HL-60 (cell line): Measurements from ENCODE around the gene COMMD10.

ENCODE experiments used
- DNase-seq, 2 experiments: peaks; one replicate each; pipeline ENCODE4 v3.0.0-alpha.2; 2010 to 2020; ENCODE audit warnings: low read depth in 1 of 2, low spot score in 1 of 2
- H3K27ac ChIP-seq: fragments of 250-450 bp; sonication (Bioruptor Pico); replicated peaks from 2 replicates; pipeline ENCODE4 v1.5.1; 2020; ENCODE audit warnings: mild to moderate bottlenecking, moderate library complexity
- H3K27me3 ChIP-seq: fragments of 250-450 bp; sonication (Bioruptor Pico); 2 replicates; pipeline ENCODE4 v1.5.1; 2021; ENCODE audit warnings: mild to moderate bottlenecking, moderate library complexity; ENCODE audit not compliant: insufficient read depth, poor library complexity, severe bottlenecking
- H3K4me3 ChIP-seq: replicated peaks from 2 replicates; pipeline ENCODE4 v1.5.1; 2011; ENCODE audit warnings: mild to moderate bottlenecking, control low read depth, low read length; ENCODE audit not compliant: insufficient read depth
- GABPA ChIP-seq: IDR thresholded peaks from 2 replicates; pipeline ENCODE4 v1.6.1; 2012; ENCODE audit warnings: low read depth
- POLR2AphosphoS5 ChIP-seq: IDR thresholded peaks from 2 replicates; pipeline ENCODE4 v1.6.1; 2012; ENCODE audit warnings: low read depth
- SPI1 ChIP-seq: IDR thresholded peaks from 2 replicates; pipeline ENCODE4 v1.6.1; 2012; ENCODE audit warnings: low read depth, mild to moderate bottlenecking, borderline replicate concordance
- TF ChIP-seq, protein P1 (sequence below): IDR thresholded peaks from 2 replicates; pipeline ENCODE4 v1.6.1; 2012; ENCODE audit warnings: low read depth; ENCODE audit not compliant: insufficient replicate concordance
- TF ChIP-seq, protein P2 (sequence below): IDR thresholded peaks from one replicate; pipeline ENCODE4 v1.5.1; 2011; ENCODE audit warnings: low read length, control low read depth, inconsistent platforms; ENCODE audit not compliant: insufficient read depth

The COMMD10 gene

DNA sequence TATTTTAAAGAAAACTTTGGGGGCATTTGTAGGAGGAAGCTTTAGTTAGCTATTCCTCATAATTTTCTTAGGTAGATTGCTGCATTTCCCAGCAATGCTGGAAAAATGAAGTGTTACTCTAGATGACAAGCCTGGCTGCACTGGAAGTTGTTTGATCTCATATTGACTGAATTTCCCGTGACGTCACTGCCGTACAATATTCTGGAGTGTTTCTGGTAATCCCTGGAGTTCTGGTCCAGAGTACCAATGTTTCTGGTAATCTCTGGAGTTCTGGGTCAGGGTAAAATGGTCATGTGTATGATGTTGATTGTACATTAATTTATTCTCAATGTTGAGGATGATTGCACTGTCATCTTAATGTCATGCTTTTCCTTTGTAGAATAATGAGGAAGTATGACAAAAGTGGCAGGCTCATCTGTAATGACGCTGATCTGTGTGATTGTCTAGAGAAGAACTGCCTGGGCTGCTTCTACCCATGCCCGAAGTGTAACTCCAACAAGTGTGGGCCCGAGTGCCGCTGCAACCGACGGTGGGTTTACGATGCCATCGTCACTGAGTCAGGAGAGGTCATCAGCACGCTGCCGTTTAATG lies 26.4 kb upstream of the COMMD10 start:
- Histone ChIP-seq H3K4me3 (no peak overlapping the region), H3K27ac (no peak overlapping the region), H3K27me3 (no peaks in the 10 kb centered on the region)
- peak in 1 of 2 experiments; percentile 24 for DNase-seq
- TF ChIP-seq SPI1 (no peak), POLR2AphosphoS5 (no peak), GABPA (no peak)
- TF ChIP-seq, protein P1, sequence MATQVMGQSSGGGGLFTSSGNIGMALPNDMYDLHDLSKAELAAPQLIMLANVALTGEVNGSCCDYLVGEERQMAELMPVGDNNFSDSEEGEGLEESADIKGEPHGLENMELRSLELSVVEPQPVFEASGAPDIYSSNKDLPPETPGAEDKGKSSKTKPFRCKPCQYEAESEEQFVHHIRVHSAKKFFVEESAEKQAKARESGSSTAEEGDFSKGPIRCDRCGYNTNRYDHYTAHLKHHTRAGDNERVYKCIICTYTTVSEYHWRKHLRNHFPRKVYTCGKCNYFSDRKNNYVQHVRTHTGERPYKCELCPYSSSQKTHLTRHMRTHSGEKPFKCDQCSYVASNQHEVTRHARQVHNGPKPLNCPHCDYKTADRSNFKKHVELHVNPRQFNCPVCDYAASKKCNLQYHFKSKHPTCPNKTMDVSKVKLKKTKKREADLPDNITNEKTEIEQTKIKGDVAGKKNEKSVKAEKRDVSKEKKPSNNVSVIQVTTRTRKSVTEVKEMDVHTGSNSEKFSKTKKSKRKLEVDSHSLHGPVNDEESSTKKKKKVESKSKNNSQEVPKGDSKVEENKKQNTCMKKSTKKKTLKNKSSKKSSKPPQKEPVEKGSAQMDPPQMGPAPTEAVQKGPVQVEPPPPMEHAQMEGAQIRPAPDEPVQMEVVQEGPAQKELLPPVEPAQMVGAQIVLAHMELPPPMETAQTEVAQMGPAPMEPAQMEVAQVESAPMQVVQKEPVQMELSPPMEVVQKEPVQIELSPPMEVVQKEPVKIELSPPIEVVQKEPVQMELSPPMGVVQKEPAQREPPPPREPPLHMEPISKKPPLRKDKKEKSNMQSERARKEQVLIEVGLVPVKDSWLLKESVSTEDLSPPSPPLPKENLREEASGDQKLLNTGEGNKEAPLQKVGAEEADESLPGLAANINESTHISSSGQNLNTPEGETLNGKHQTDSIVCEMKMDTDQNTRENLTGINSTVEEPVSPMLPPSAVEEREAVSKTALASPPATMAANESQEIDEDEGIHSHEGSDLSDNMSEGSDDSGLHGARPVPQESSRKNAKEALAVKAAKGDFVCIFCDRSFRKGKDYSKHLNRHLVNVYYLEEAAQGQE, result no peak
- TF ChIP-seq, protein P2, sequence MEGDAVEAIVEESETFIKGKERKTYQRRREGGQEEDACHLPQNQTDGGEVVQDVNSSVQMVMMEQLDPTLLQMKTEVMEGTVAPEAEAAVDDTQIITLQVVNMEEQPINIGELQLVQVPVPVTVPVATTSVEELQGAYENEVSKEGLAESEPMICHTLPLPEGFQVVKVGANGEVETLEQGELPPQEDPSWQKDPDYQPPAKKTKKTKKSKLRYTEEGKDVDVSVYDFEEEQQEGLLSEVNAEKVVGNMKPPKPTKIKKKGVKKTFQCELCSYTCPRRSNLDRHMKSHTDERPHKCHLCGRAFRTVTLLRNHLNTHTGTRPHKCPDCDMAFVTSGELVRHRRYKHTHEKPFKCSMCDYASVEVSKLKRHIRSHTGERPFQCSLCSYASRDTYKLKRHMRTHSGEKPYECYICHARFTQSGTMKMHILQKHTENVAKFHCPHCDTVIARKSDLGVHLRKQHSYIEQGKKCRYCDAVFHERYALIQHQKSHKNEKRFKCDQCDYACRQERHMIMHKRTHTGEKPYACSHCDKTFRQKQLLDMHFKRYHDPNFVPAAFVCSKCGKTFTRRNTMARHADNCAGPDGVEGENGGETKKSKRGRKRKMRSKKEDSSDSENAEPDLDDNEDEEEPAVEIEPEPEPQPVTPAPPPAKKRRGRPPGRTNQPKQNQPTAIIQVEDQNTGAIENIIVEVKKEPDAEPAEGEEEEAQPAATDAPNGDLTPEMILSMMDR, result no peak

DNA sequence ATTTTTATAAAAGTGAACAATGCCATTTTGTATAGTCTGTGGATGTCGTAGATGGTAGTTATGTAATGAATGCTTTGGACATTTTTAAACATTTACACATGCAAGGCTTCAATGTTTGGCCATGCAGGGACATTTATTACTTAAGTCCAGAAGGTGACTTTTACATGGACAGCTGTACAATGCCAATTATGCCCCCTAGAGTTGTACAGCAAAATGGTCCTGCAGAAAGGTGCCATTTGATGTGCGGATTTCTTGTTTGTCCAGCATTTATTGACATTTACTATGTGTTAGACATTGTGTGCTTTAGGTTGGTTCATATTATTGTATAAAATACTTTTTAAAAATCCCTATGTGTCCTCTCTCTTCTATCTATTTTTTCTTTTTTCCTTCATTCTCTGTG lies 22.5 kb upstream of the COMMD10 start:
- Histone ChIP-seq H3K27me3 (no peaks in the 10 kb centered on the region), H3K4me3 (no peak overlapping the region), H3K27ac (no peak overlapping the region)
- DNase-seq, result no peak
- TF ChIP-seq, protein P1, result no peak
- TF ChIP-seq POLR2AphosphoS5 (no peak), SPI1 (no peak)

DNA sequence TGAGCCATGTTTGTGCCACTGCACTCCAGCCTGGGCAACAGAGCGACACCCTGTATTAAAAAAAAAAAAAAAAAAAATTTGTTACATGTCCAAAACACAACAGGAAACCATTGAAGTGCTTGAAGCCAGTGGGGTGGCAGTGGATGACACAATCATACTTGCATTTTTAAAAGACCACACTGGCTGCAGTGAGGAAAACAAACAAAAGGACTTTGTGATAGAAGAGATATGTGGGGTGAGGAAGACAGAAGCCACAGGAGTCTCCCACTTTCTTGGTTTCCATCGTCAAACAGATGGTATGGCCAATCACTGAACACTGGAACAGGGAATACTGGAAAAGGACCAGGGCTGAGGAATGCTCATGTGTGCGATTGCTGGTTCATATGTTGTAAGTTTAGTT lies 20.9 kb upstream of the COMMD10 start:
- no peak overlapping the region for H3K27ac ChIP-seq
- no peak for DNase-seq
- H3K4me3 ChIP-seq, result no peak overlapping the region
- no peak for TF ChIP-seq GABPA
- no peaks in the 10 kb centered on the region for H3K27me3 ChIP-seq

DNA sequence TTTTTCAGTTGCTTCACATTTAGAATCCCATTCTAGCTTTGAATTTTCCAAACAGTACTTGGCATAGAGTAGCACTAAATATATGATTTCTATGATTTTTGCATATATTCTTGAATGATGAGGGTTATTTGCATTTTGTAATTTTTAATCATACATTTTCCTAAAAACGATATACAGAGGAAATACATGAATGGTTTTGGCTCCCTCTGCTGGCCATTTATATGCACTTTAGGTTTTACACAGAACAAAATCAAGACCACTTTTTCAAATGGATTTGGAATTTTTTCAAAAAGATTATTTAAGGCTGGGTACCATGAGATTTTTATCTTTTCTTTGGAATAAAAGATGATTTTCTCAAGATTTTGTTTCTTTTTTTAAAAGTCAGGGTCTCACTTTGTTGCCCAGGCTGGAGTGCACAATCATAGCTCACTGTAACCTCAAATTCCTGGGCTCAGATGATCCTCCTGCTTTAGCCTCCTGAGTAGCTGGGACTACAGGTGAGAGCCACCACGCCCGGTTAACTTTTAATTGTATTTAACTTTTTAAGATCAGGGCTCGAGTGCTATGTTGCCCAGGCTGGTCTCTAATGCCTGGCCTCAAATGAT lies 16.7 kb upstream of the COMMD10 start:
- Histone ChIP-seq H3K27ac (no peak overlapping the region), H3K4me3 (no peak overlapping the region), H3K27me3 (no peaks in the 10 kb centered on the region)
- DNase-seq, result peak in 1 of 2 experiments; percentile 14
- TF ChIP-seq, protein P1, result no peak
